Gastroesophageal sphincter (tissue), 4 donors: ENCODE results near the gene RCC2. TPM values are rescaled to one million over a fixed set of nuclear protein-coding genes. Genes with fewer than 3 reads are reported as not detected.
A peak's percentile ranks its signal among the peaks of the same experiment; 100 is the strongest.
"Not testable (repeated sequence)": the region's sequence is repeated elsewhere in the genome, so short reads cannot be mapped to it uniquely, and the experiment has no call there.

Source experiments
- ATAC-seq: fragments of 150-250 bp; one replicate; pipeline ENCODE4 v1.9.1; 2016; ENCODE audit warnings: mild to moderate bottlenecking, moderate library complexity
- H3K27ac ChIP-seq, 4 donors: fragments of 200-600 bp; sonication (generic) in 3 of 4; 1 replicate in 3 of 4; 2 replicates in 1 of 4; pipeline ENCODE4 v1.5.1; 2016 to 2019
- H3K27me3 ChIP-seq: fragments of 200-600 bp; sonication (generic); one replicate; pipeline ENCODE4 v1.5.1; 2019
- H3K36me3 ChIP-seq, 2 donors: fragments of 200-600 bp; sonication (generic); one replicate each; pipeline ENCODE4 v1.5.1; 2019; ENCODE audit warnings: control low read depth in 1 of 2
- H3K4me1 ChIP-seq, 3 donors: fragments of 200-600 bp; sonication (generic); 1 replicate in 2 of 3; 2 replicates in 1 of 3; pipeline ENCODE4 v1.5.1; 2016 to 2019; ENCODE audit warnings: control low read depth in 2 of 3
- H3K4me3 ChIP-seq, 2 donors: fragments of 200-600 bp; sonication (generic); one replicate each; pipeline ENCODE4 v1.5.1; 2019; ENCODE audit warnings: mild to moderate bottlenecking in 1 of 2, moderate library complexity in 1 of 2
- H3K9me3 ChIP-seq, 3 donors: fragments of 200-600 bp; sonication (generic); one replicate each; pipeline ENCODE4 v1.5.1; 2017 to 2019; ENCODE audit warnings: control low read depth in 2 of 3
- EP300 ChIP-seq: sonication (generic); formaldehyde crosslinking; IDR thresholded peaks from one replicate; pipeline ENCODE4 v1.6.1; 2017; ENCODE audit warnings: antibody characterized with exemption, mild to moderate bottlenecking
- POLR2A ChIP-seq, 2 donors: fragments of 450-650 bp; IDR thresholded peaks; one replicate each; pipeline ENCODE4 v1.6.1; 2017; ENCODE audit warnings: antibody characterized with exemption in 2 of 2, mild to moderate bottlenecking in 2 of 2, moderate library complexity in 1 of 2
- POLR2AphosphoS5 ChIP-seq: sonication (generic); formaldehyde crosslinking; IDR thresholded peaks from one replicate; pipeline ENCODE4 v1.6.1; 2017; ENCODE audit warnings: antibody characterized with exemption
- WGBS, 2 donors: methylation state at CpG; one replicate each; pipeline ENCODE4 v1.1.5; 2018; ENCODE audit warnings: low coverage in 1 of 2; 5-methylcytosine and 5-hydroxymethylcytosine counted together
- total RNA-seq, 4 donors: library from RNA; depleted of rRNA; stranded (reverse); fragments of >200 nt; gene quantifications; one replicate each; pipeline ENCODE4 v1.1.0, GENCODE V29; 2016
- TF ChIP-seq, protein P1 (sequence below), 4 experiments: fragments of 200-600 bp in 2 of 4; fragments of 450-650 bp in 2 of 4; sonication (generic) in 1 of 4; IDR thresholded peaks; one replicate each; pipeline ENCODE4 v1.5.1; 2017 to 2019; ENCODE audit warnings: antibody characterized with exemption in 4 of 4, mild to moderate bottlenecking in 2 of 4, moderate library complexity in 2 of 4

Gene RCC2
- total RNA-seq, 4 donors from 2014 or later, result 9.5 to 21.3 (median 18.5) TPM

DNA sequence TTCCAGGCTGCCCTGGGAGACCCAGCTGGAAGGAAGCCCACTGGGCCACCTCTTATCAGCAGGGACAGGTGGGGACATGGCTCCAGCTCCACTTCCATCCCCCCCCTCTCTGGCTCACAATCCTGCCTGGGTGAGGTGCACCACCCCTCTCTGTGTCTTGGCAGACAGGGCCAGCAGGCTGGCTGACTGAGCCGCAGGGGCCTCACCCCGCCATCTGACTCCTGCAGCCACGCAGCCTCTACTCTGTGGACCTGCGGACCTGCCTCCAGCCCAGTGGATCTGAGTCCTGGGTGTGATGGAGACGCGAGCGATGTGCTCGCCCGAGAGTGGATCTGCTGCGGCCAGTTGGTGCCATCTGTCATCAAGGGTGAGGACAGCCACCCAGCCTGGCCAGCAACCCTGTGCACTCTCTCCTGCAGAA is 30.1 kb downstream of the RCC2 start:
- Histone ChIP-seq H3K4me1 (no peaks in the 10 kb centered on the region), H3K36me3 (peaks cover 0 to 75% of the 10 kb centered on the region in 2 donors), H3K9me3 (no peaks in the 10 kb centered on the region), H3K4me3 (no peak overlapping the region), H3K27ac (no peak overlapping the region), H3K27me3 (no peaks in the 10 kb centered on the region)
- ATAC-seq, result no peak
- WGBS, 2 donors, result no CpG with 5 or more reads among the region's 10 CpGs
- TF ChIP-seq POLR2AphosphoS5 (no peak), POLR2A (IDR thresholded peaks at IDR 0.05) (no peak), EP300 (no peak)
- TF ChIP-seq, protein P1, sequence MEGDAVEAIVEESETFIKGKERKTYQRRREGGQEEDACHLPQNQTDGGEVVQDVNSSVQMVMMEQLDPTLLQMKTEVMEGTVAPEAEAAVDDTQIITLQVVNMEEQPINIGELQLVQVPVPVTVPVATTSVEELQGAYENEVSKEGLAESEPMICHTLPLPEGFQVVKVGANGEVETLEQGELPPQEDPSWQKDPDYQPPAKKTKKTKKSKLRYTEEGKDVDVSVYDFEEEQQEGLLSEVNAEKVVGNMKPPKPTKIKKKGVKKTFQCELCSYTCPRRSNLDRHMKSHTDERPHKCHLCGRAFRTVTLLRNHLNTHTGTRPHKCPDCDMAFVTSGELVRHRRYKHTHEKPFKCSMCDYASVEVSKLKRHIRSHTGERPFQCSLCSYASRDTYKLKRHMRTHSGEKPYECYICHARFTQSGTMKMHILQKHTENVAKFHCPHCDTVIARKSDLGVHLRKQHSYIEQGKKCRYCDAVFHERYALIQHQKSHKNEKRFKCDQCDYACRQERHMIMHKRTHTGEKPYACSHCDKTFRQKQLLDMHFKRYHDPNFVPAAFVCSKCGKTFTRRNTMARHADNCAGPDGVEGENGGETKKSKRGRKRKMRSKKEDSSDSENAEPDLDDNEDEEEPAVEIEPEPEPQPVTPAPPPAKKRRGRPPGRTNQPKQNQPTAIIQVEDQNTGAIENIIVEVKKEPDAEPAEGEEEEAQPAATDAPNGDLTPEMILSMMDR (IDR thresholded peaks at IDR 0.05), result no peak

DNA sequence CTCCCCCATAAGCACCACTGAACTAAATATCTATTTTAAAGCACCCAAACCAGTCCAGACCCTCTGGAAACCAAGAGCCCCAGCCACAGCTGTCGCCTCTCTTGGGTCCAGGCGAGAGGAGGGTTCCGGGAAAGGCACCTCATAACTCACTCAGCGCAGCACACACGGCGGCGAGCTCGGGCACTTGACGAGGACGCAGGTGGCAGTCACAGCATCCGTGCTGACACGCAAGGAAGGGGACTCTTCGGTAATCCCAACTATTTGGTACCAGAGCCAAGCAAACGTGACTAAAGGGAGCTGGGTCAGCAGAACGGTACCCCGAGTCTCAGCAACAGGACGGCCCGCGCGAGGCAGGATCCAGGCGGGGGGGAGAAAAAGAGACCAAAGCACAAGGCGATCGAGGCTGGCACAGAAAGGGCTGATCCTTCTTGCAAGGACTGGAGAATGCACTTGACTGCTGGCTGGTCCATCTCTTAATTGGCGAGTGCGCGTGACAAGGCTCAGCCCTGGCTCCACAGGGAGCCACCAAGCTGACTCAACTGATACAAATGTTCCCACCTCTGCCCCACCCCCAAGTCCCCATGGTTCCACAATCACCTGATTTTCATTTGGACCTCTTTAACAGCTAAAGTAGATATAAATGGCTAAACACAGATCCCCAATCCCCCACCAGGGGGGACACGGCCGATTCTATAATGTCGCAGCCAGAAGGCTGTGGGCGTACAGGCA is 31.5 kb downstream of the RCC2 start:
- not testable (repeated sequence) for H3K4me3 ChIP-seq, H3K27ac ChIP-seq, H3K27me3 ChIP-seq, H3K4me1 ChIP-seq, ATAC-seq, H3K9me3 ChIP-seq
- peaks cover 0 to 61% of the 10 kb centered on the region in 2 donors for H3K36me3 ChIP-seq
- WGBS, 2 donors, result 86 to 92% methylated on average over 1 to 21 of the region's 30 CpGs

DNA sequence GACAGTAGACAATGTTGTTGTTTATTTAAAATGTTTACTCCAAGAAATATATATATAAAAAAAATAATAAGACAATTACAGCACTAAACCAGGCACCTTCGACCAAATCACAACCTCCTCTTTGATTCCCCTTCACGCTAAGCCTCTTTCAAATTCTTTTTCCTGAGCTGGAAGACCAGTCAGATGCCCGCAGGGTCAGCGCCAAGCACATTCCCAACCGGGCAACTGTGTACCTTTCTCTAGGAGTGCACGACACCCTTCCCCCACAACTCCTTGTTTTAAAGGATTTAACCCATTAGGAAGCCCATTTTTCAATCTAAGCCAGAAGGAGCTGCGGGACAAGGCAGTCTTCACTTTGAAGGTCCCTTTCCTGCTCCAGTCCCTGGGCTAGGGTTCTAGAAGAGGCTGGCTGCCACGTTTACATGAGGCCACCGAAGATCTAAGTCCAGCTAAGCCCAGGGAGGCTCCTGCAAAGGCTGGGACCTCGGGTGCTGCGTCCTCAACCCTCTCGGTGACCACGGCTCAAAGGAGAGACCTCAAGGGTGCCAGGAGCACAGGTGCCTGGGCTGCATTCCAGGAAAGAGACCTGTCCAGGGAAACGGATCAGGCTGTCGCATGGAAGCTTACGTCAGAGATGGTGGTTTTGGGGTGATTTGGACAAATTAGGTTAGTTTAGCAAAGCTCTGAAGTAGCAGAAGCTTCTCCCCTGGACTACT is 32.6 kb downstream of the RCC2 start:
- not testable (repeated sequence) for H3K9me3 ChIP-seq, H3K27me3 ChIP-seq, ATAC-seq, H3K27ac ChIP-seq, H3K4me3 ChIP-seq, H3K4me1 ChIP-seq
- 57 to 85% methylated on average over 5 to 9 of the region's 16 CpGs for WGBS, 2 donors
- H3K36me3 ChIP-seq, result peaks cover 0 to 50% of the 10 kb centered on the region in 2 donors

DNA sequence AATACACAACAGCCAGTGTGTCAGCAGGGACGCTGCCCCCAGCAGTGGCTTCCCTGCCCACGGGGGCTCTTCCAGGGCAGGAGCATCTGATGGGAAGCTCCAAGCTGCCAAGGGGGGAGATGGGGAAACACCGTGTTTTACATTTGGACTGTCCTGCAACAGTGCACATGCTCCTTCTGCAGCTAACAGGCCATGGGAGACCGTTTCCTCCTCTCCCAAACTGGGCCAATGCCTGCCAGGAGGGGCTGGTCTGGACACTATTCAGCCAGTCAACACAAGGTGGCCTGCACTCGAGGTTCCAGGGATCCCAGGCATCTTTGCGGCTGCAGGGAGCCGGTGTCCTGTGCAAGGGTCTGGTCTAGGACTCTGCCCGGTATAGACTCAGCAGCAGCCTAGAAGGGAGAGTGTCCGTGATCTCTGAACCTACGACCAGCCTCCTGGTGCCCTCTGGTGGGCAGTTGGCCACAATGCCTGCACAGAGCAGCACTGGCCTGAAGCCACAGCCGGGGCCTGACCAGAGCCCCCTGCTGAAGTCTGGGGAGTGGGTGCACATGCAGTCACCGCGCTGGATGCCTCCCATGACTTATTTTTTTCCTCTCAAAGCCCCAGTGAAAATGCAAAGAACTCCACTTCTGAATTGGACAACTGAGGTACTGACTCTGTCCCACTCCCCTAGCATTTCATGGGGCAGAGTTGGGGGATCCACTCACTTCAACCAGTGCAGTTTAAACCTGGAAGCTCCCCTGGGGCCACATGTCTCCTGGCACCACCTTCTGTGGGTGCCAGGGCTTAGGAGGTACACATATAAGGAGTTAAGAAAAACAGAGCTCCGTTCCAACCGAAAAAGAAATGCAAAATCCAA is 33.3 kb downstream of the RCC2 start:
- Histone ChIP-seq H3K4me1 (no peaks in the 10 kb centered on the region), H3K27ac (no peak overlapping the region), H3K36me3 (peaks cover 0 to 43% of the 10 kb centered on the region in 2 donors), H3K4me3 (no peak overlapping the region), H3K9me3 (no peaks in the 10 kb centered on the region), H3K27me3 (peaks cover 7% of the 10 kb centered on the region)
- TF ChIP-seq EP300 (no peak), POLR2AphosphoS5 (no peak)
- TF ChIP-seq, protein P1 (IDR thresholded peaks at IDR 0.05), result peak in 3 of 4 experiments; percentile 39 to 72 (median 55)
- WGBS, 2 donors, result 55 to 85% methylated on average over 2 to 4 of the region's 15 CpGs
- peak; percentile 73 for ATAC-seq

DNA sequence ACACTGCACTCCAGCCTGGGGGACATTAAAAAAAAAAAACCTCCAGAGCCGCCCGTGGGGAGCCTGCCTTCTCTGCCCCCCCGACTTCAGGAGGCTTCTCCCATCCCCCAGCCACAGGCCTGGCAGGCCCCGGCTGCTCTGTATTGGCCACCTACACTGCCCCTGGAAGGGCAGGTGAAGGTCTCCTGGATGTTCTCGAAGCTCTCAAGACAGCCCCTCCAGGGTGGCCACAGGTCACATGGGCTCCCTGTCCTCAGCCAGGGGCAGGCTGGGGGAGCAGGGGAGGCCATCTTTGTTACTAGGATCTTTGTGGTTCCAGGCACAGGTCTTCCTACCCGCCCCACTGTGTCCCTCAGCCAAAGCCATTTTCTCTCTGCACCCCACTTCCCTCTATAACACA is 34.7 kb downstream of the RCC2 start:
- H3K9me3 ChIP-seq, result no peaks in the 10 kb centered on the region
- no peak for ATAC-seq
- no peak overlapping the region for H3K27ac ChIP-seq
- no peak overlapping the region for H3K4me3 ChIP-seq
- peaks cover 7% of the 10 kb centered on the region for H3K27me3 ChIP-seq
- TF ChIP-seq POLR2AphosphoS5 (no peak), POLR2A (IDR thresholded peaks at IDR 0.05) (no peak), EP300 (no peak)
- TF ChIP-seq, protein P1 (IDR thresholded peaks at IDR 0.05), result no peak
- peaks cover 0 to 29% of the 10 kb centered on the region in 2 donors for H3K36me3 ChIP-seq
- H3K4me1 ChIP-seq, result no peaks in the 10 kb centered on the region
- WGBS, 2 donors, result 64% methylated on average over 3 of the region's 6 CpGs; no CpG with 5 or more reads in 1 of the 2 donors
